WTC11 (cell line): ENCODE measurements around the gene EPM2A. TPM values are rescaled to one million over a fixed set of nuclear protein-coding genes. Genes with fewer than 3 reads are reported as not detected.

Experiments
- ATAC-seq: fragments of 200-7000 bp; cut with Tn5 transposase; 2 replicates; pipeline ENCODE4 v1.10.0; 2021; ENCODE audit warnings: mild to moderate bottlenecking, moderate library complexity
- CTCF ChIA-PET: fragments of 300-600 bp; sonication (Branson Sonifier 250); formaldehyde crosslinking; loops from one replicate; lab custom pipeline; 2021; ENCODE audit warnings: antibody characterized with exemption; lab: Charles Lee
- POLR2A ChIA-PET: fragments of 350-600 bp; sonication (Branson Sonifier 250); formaldehyde crosslinking; loops from one replicate; lab custom pipeline; 2021; ENCODE audit warnings: antibody characterized with exemption; lab: Charles Lee
- DNase-seq: peaks from one replicate; pipeline ENCODE4 v3.0.0; 2021; ENCODE audit warnings: low spot score
- H3K27ac Mint-ChIP-seq: 2 replicates; pipeline ENCODE4 v1.8.0; 2021; ENCODE audit warnings: mixed read lengths
- H3K27me3 Mint-ChIP-seq: 2 replicates; pipeline ENCODE4 v1.8.0; 2021; ENCODE audit warnings: low read depth, mild to moderate bottlenecking, moderate library complexity, mixed read lengths
- H3K36me3 Mint-ChIP-seq: 2 replicates; pipeline ENCODE4 v1.8.0; 2021; ENCODE audit warnings: mixed read lengths
- H3K4me1 Mint-ChIP-seq: 2 replicates; pipeline ENCODE4 v1.8.0; 2022; ENCODE audit warnings: mixed read lengths
- H3K4me3 Mint-ChIP-seq: 2 replicates; pipeline ENCODE4 v1.8.0; 2021; ENCODE audit warnings: mild to moderate bottlenecking, moderate library complexity, mixed read lengths
- H3K9me3 Mint-ChIP-seq: 2 replicates; pipeline ENCODE4 v1.8.0; 2021; ENCODE audit warnings: mixed read lengths
- CREB1 ChIP-seq: sonication (generic); formaldehyde crosslinking; IDR thresholded peaks from 2 replicates; pipeline ENCODE4 v1.8.0; 2023; ENCODE audit warnings: mild to moderate bottlenecking, missing genetic modification reagents
- ESRRA ChIP-seq: sonication (generic); formaldehyde crosslinking; IDR thresholded peaks from 2 replicates; pipeline ENCODE4 v1.8.1; 2022; ENCODE audit warnings: mild to moderate bottlenecking, missing genetic modification reagents, borderline replicate concordance
- ETV6 ChIP-seq: sonication (generic); formaldehyde crosslinking; IDR thresholded peaks from 2 replicates; pipeline ENCODE4 v1.8.1; 2022; ENCODE audit warnings: mild to moderate bottlenecking, missing genetic modification reagents
- FOXP1 ChIP-seq: sonication (generic); formaldehyde crosslinking; IDR thresholded peaks from 2 replicates; pipeline ENCODE4 v1.8.0; 2022; ENCODE audit warnings: missing genetic modification reagents, mild to moderate bottlenecking, moderate library complexity, borderline replicate concordance
- FOXP4 ChIP-seq: sonication (generic); formaldehyde crosslinking; IDR thresholded peaks from 2 replicates; pipeline ENCODE4 v1.8.0; 2022; ENCODE audit warnings: mild to moderate bottlenecking, missing genetic modification reagents
- GABPB1 ChIP-seq: sonication (generic); formaldehyde crosslinking; IDR thresholded peaks from 2 replicates; pipeline ENCODE4 v1.8.1; 2023; ENCODE audit warnings: mild to moderate bottlenecking, missing genetic modification reagents
- GTF2I ChIP-seq: fragments of 250-450 bp; sonication (Bioruptor Pico); conservative IDR thresholded peaks from 2 replicates; pipeline ENCODE4 v1.4.0; 2021; ENCODE audit warnings: mild to moderate bottlenecking
- HMGXB4 ChIP-seq: sonication (generic); formaldehyde crosslinking; IDR thresholded peaks from 2 replicates; pipeline ENCODE4 v1.8.1; 2023; ENCODE audit warnings: mild to moderate bottlenecking, moderate library complexity, missing genetic modification reagents
- JAZF1 ChIP-seq: fragments of 250-450 bp; sonication (Bioruptor Pico); IDR thresholded peaks from 2 replicates; pipeline ENCODE4 v1.9.0; 2021; ENCODE audit warnings: moderate library complexity, mild to moderate bottlenecking, inconsistent platforms
- SMAD3 ChIP-seq: sonication (generic); formaldehyde crosslinking; IDR thresholded peaks from 2 replicates; pipeline ENCODE4 v1.8.0; 2022; ENCODE audit warnings: missing genetic modification reagents, mild to moderate bottlenecking, borderline replicate concordance
- SMAD4 ChIP-seq: sonication (generic); formaldehyde crosslinking; IDR thresholded peaks from 2 replicates; pipeline ENCODE4 v1.8.0; 2022; ENCODE audit warnings: mild to moderate bottlenecking, missing genetic modification reagents
- TCF7 ChIP-seq: sonication (generic); formaldehyde crosslinking; IDR thresholded peaks from 2 replicates; pipeline ENCODE4 v1.8.0; 2022; ENCODE audit warnings: mild to moderate bottlenecking, low read depth, missing genetic modification reagents, moderate library complexity
- TEAD4 ChIP-seq: sonication (generic); formaldehyde crosslinking; IDR thresholded peaks from 2 replicates; pipeline ENCODE4 v1.8.0; 2022; ENCODE audit warnings: mild to moderate bottlenecking, missing genetic modification reagents
- ZNF121 ChIP-seq: sonication (generic); formaldehyde crosslinking; IDR thresholded peaks from 2 replicates; pipeline ENCODE4 v1.8.0; 2023; ENCODE audit warnings: missing genetic modification reagents
- ZNF232 ChIP-seq: sonication (generic); formaldehyde crosslinking; IDR thresholded peaks from 2 replicates; pipeline ENCODE4 v1.8.0; 2022; ENCODE audit warnings: mild to moderate bottlenecking, missing genetic modification reagents
- ZNF317 ChIP-seq: sonication (generic); formaldehyde crosslinking; IDR thresholded peaks from 2 replicates; pipeline ENCODE4 v1.8.1; 2023; ENCODE audit warnings: low read depth, mild to moderate bottlenecking, moderate library complexity, missing genetic modification reagents, borderline replicate concordance
- ZNF423 ChIP-seq: fragments of 250-450 bp; sonication (Bioruptor Pico); IDR thresholded peaks from 2 replicates; pipeline ENCODE4 v2.1.2; 2022; ENCODE audit warnings: mild to moderate bottlenecking, moderate library complexity
- ZNF671 ChIP-seq: fragments of 250-450 bp; sonication (Bioruptor Pico); IDR thresholded peaks from 2 replicates; pipeline ENCODE4 v1.8.0; 2021; ENCODE audit warnings: mild to moderate bottlenecking
- total RNA-seq: library from RNA; stranded (reverse); gene quantifications from 3 replicates; pipeline ENCODE4 v1.2.3, GENCODE V29; 2021
- TF ChIP-seq, protein P1 (sequence below): sonication (generic); formaldehyde crosslinking; IDR thresholded peaks from 2 replicates; pipeline ENCODE4 v1.8.1; 2022; ENCODE audit warnings: low read depth, missing genetic modification reagents, borderline replicate concordance
- TF ChIP-seq, protein P2 (sequence below): sonication (generic); formaldehyde crosslinking; IDR thresholded peaks from 2 replicates; pipeline ENCODE4 v1.8.1; 2023; ENCODE audit warnings: mild to moderate bottlenecking, missing genetic modification reagents, moderate library complexity
- TF ChIP-seq, protein P3 (sequence below): sonication (generic); formaldehyde crosslinking; IDR thresholded peaks from 2 replicates; pipeline ENCODE4 v1.8.1; 2023; ENCODE audit warnings: mild to moderate bottlenecking, missing genetic modification reagents, moderate library complexity
- TF ChIP-seq, protein P4 (sequence below): sonication (generic); formaldehyde crosslinking; IDR thresholded peaks from 2 replicates; pipeline ENCODE4 v1.8.1; 2022; ENCODE audit warnings: missing genetic modification reagents, borderline replicate concordance

EPM2A gene
- total RNA-seq, 1 experiment from 2014 or later, result 5.3 TPM

- TF ChIP-seq FOXP4, result peak; percentile 82
- 0 out of 2 replicates have a peak, but pooled peaks have one; percentile 15 for TF ChIP-seq ZNF671 (CRISPR knock-in tag)
- peak; percentile 82; the same call in 1 of the 2 replicates for TF ChIP-seq SMAD3
- TF ChIP-seq ESRRA (CRISPR knock-in tag), result peak; percentile 88; the same call in 1 of the 2 replicates
- TF ChIP-seq ZNF232, result no peak
- TF ChIP-seq, protein P1, sequence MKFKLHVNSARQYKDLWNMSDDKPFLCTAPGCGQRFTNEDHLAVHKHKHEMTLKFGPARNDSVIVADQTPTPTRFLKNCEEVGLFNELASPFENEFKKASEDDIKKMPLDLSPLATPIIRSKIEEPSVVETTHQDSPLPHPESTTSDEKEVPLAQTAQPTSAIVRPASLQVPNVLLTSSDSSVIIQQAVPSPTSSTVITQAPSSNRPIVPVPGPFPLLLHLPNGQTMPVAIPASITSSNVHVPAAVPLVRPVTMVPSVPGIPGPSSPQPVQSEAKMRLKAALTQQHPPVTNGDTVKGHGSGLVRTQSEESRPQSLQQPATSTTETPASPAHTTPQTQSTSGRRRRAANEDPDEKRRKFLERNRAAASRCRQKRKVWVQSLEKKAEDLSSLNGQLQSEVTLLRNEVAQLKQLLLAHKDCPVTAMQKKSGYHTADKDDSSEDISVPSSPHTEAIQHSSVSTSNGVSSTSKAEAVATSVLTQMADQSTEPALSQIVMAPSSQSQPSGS (CRISPR knock-in tag), result 0 out of 2 replicates have a peak, but pooled peaks have one; percentile 23
- TF ChIP-seq TCF7 (CRISPR knock-in tag), result no peak; the same call in 1 of the 2 replicates
- no peak for TF ChIP-seq JAZF1 (CRISPR knock-in tag)
- TF ChIP-seq ETV6 (CRISPR knock-in tag), result peak; percentile 83
- TF ChIP-seq TEAD4 (CRISPR knock-in tag), result peak; percentile 80
- TF ChIP-seq, protein P2, sequence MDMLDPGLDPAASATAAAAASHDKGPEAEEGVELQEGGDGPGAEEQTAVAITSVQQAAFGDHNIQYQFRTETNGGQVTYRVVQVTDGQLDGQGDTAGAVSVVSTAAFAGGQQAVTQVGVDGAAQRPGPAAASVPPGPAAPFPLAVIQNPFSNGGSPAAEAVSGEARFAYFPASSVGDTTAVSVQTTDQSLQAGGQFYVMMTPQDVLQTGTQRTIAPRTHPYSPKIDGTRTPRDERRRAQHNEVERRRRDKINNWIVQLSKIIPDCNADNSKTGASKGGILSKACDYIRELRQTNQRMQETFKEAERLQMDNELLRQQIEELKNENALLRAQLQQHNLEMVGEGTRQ (CRISPR knock-in tag), result peak; percentile 67
- TF ChIP-seq CREB1 (CRISPR knock-in tag), result peak; percentile 65; the same call in 1 of the 2 replicates
- TF ChIP-seq HMGXB4 (CRISPR knock-in tag), result peak; percentile 57; the same call in 1 of the 2 replicates
- TF ChIP-seq SMAD4, result peak; percentile 69; the same call in 1 of the 2 replicates
- TF ChIP-seq GABPB1 (CRISPR knock-in tag), result peak; percentile 81
- TF ChIP-seq FOXP1 (CRISPR knock-in tag), result peak; percentile 97
- TF ChIP-seq, protein P3, sequence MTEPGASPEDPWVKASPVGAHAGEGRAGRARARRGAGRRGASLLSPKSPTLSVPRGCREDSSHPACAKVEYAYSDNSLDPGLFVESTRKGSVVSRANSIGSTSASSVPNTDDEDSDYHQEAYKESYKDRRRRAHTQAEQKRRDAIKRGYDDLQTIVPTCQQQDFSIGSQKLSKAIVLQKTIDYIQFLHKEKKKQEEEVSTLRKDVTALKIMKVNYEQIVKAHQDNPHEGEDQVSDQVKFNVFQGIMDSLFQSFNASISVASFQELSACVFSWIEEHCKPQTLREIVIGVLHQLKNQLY, result peak; percentile 74; the same call in 1 of the 2 replicates
- TF ChIP-seq ZNF121 (CRISPR knock-in tag), result no peak
Measured at GRCh38 chr6:145735356-145736165, at the start of gene EPM2A (continued).

DNA sequence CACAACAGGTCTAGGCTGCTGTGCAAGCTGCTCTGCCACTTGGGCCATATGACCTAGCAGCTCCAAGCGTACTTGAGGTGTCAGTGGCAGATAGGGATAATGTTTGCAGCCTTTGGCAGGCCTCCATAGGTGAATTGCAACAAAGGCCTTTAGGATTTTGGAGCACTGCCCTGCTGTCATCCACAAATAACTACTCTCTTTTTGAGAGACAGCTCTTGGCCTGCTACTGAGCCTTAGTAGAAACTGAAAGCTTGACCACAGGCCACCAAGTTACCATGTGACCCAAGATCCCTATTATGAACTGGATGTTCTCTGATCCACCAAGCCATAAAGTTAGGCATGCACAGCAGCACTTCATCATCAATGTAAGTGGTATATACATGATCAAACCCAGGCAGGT lies 49.4 kb upstream of the EPM2A start:
- ATAC-seq, result no peak
- H3K9me3 Mint-ChIP-seq, result peaks cover 34% of the 10 kb centered on the region
- TF ChIP-seq FOXP1 (CRISPR knock-in tag) (no peak), FOXP4 (no peak), ZNF317 (no peak), ZNF232 (no peak), CREB1 (CRISPR knock-in tag) (no peak), ZNF423 (CRISPR knock-in tag) (no peak), GTF2I (no peak)
- TF ChIP-seq, protein P4, sequence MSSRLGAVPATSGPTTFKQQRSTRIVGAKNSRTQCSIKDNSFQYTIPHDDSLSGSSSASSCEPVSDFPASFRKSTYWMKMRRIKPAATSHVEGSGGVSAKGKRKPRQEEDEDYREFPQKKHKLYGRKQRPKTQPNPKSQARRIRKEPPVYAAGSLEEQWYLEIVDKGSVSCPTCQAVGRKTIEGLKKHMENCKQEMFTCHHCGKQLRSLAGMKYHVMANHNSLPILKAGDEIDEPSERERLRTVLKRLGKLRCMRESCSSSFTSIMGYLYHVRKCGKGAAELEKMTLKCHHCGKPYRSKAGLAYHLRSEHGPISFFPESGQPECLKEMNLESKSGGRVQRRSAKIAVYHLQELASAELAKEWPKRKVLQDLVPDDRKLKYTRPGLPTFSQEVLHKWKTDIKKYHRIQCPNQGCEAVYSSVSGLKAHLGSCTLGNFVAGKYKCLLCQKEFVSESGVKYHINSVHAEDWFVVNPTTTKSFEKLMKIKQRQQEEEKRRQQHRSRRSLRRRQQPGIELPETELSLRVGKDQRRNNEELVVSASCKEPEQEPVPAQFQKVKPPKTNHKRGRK, result no peak
- TF ChIP-seq, protein P2 (CRISPR knock-in tag), result no peak
- H3K27me3 Mint-ChIP-seq, result no peaks in the 10 kb centered on the region; the same call in 1 of the 2 replicates
- H3K4me3 Mint-ChIP-seq, result no peak overlapping the region
- POLR2A ChIA-PET, result no interaction called here
- no peaks in the 10 kb centered on the region for H3K4me1 Mint-ChIP-seq
- no peak for DNase-seq
- H3K36me3 Mint-ChIP-seq, result peaks cover 27% of the 10 kb centered on the region
- CTCF ChIA-PET, result no interaction called here
- H3K27ac Mint-ChIP-seq, result no peak overlapping the region
